K562 (cell line): ENCODE measurements around the gene IRX3. TPM values are rescaled to one million over a fixed set of nuclear protein-coding genes. Genes with fewer than 3 reads are reported as not detected.

Experiments
- ATAC-seq: fragments of 200-7000 bp; cut with Tn5 transposase; 3 replicates; pipeline ENCODE4 v1.9.1; 2020; ENCODE audit warnings: moderate library complexity
- BruUV-seq: library from RNA; stranded (reverse); fragments of 400-500 nt; replicated peaks from 2 replicates; lab custom pipeline; 2021; lab: Mats Ljungman, UMichigan
- CTCF ChIA-PET: fragments of 300-600 bp; formaldehyde crosslinking; extraction: SDS; loops from one replicate; lab custom pipeline; 2021; ENCODE audit warnings: low intra/inter-chr PET ratio; lab: Yijun Ruan, JAX
- POLR2A ChIA-PET: fragments of 300-600, 350-650 bp; sonication (Branson Sonifier 250); formaldehyde crosslinking; extraction: SDS; loops from one replicate; lab custom pipeline; 2021; ENCODE audit warnings: antibody characterized with exemption, inconsistent platforms; lab: Yijun Ruan, JAX
- DNase-seq, 4 experiments: peaks; one replicate each; pipeline versions ENCODE4 v3.0.0 to v3.0.0-alpha.2; 2011 to 2018; ENCODE audit warnings: low spot score in 3 of 4, mixed read lengths in 3 of 4; ENCODE audit errors: extremely low read depth in 1 of 4
- FAIRE-seq: peaks from 2 replicates; lab custom pipeline; 2011; peaks lifted over from hg19 to GRCh38; lab: Jason Lieb, UNC
- H2AFZ ChIP-seq: 2 replicates; pipeline ENCODE4 v1.6.0; 2011; ENCODE audit warnings: low read depth, low read length, control low read depth, inconsistent platforms
- H3K27ac ChIP-seq: fragments of 200-600 bp; 3 replicates; pipeline ENCODE4 v1.8.0; 2011; ENCODE audit warnings: low read depth, mild to moderate bottlenecking, control low read depth, inconsistent platforms, low read length, moderate library complexity, mixed read lengths; ENCODE audit errors: extremely low read depth
- H3K27me3 ChIP-seq, 2 experiments: fragments of 300-600 bp in 1 of 2; 2 replicates in 1 of 2; 3 replicates in 1 of 2; pipeline versions ENCODE4 v1.6.0 to v1.8.0; 2011; ENCODE audit warnings: inconsistent platforms in 2 of 2, low read length in 2 of 2, mild to moderate bottlenecking in 1 of 2, mixed read lengths in 1 of 2, moderate library complexity in 1 of 2; ENCODE audit not compliant: control insufficient read depth in 2 of 2, insufficient read depth in 2 of 2
- H3K36me3 ChIP-seq: fragments of 300-600 bp; 3 replicates; pipeline ENCODE4 v1.8.0; 2011; ENCODE audit warnings: mild to moderate bottlenecking, low read length, inconsistent platforms; ENCODE audit not compliant: control insufficient read depth, insufficient read depth
- H3K4me1 ChIP-seq, 2 experiments: fragments of 200-600 bp in 1 of 2; replicated peaks in 1 of 2; 2 replicates in 1 of 2; 3 replicates in 1 of 2; pipeline versions ENCODE4 v1.5.1 to v1.8.0; 2011; ENCODE audit warnings: inconsistent platforms in 2 of 2, low read length in 2 of 2, mild to moderate bottlenecking in 1 of 2, mixed read lengths in 1 of 2, moderate library complexity in 1 of 2; ENCODE audit not compliant: control insufficient read depth in 2 of 2, insufficient read depth in 2 of 2
- H3K4me2 ChIP-seq: 2 replicates; pipeline ENCODE4 v1.6.1; 2011; ENCODE audit warnings: low read length, control low read depth, inconsistent platforms, mixed read lengths; ENCODE audit not compliant: insufficient read depth
- H3K4me3 ChIP-seq: fragments of 200-600 bp; sonication (generic), shearing (Covaris generic); 2 replicates; pipeline ENCODE4 v1.5.1; 2016; ENCODE audit warnings: control low read depth, inconsistent platforms
- H3K79me2 ChIP-seq: fragments of 200-600 bp; 3 replicates; pipeline ENCODE4 v1.8.0; 2011; ENCODE audit warnings: low read length, inconsistent platforms; ENCODE audit not compliant: control insufficient read depth, insufficient read depth
- H3K9ac ChIP-seq, 2 experiments: 2 replicates each; pipeline versions ENCODE4 v1.6.0 to v1.6.1; 2011; ENCODE audit warnings: low read depth in 2 of 2, low read length in 2 of 2, control low read depth in 1 of 2, inconsistent platforms in 1 of 2, mild to moderate bottlenecking in 1 of 2, mixed read lengths in 1 of 2; ENCODE audit not compliant: insufficient read depth in 1 of 2
- H3K9me1 ChIP-seq: one replicate; pipeline ENCODE4 v1.6.0; 2011; ENCODE audit warnings: inconsistent platforms, mild to moderate bottlenecking, low read length, moderate library complexity; ENCODE audit not compliant: control insufficient read depth, insufficient read depth
- H3K9me3 ChIP-seq: replicated peaks from 2 replicates; pipeline ENCODE4 v1.5.1; 2011; ENCODE audit warnings: low read depth, low read length, inconsistent platforms; ENCODE audit not compliant: control insufficient read depth, insufficient read depth
- H4K20me1 ChIP-seq: replicated peaks from 2 replicates; pipeline ENCODE4 v1.6.1; 2011; ENCODE audit warnings: low read length, inconsistent platforms, mixed read lengths; ENCODE audit not compliant: control insufficient read depth, insufficient read depth
- ETV6 ChIP-seq, 3 experiments: fragments of 150-350 bp in 1 of 3; sonication (generic) in 1 of 3; formaldehyde crosslinking in 1 of 3; IDR thresholded peaks; 2 replicates each; pipeline versions ENCODE4 v1.6.1 to v1.8.0; 2014 to 2022; ENCODE audit warnings: borderline replicate concordance in 2 of 3, low read depth in 2 of 3, antibody characterized with exemption in 1 of 3, low read length in 1 of 3, mild to moderate bottlenecking in 1 of 3, missing genetic modification reagents in 1 of 3
- FOXJ3 ChIP-seq: sonication (generic); formaldehyde crosslinking; IDR thresholded peaks from 2 replicates; pipeline ENCODE4 v1.4.0; 2020; ENCODE audit warnings: mild to moderate bottlenecking, missing genetic modification reagents
- MEIS2 ChIP-seq: fragments of 450-650 bp; IDR thresholded peaks from 2 replicates; pipeline ENCODE4 v1.6.1; 2014; ENCODE audit warnings: mild to moderate bottlenecking; ENCODE audit not compliant: partially characterized antibody
- OTX1 ChIP-seq: fragments of 450-650 bp; formaldehyde crosslinking; IDR thresholded peaks from 2 replicates; pipeline ENCODE4 v1.4.0; 2022; ENCODE audit warnings: mild to moderate bottlenecking
- RFX5 ChIP-seq: IDR thresholded peaks from 2 replicates; pipeline ENCODE4 v1.6.1; 2011; ENCODE audit warnings: low read depth, mild to moderate bottlenecking, improper control_type of control experiment, low read length
- ZC3H11A ChIP-seq: IDR thresholded peaks from 2 replicates; pipeline ENCODE4 v1.6.1; 2012; ENCODE audit warnings: low read depth, low read length, improper control_type of control experiment
- ZNF316 ChIP-seq: fragments of 450-650 bp; IDR thresholded peaks from 2 replicates; pipeline ENCODE4 v1.6.1; 2016
- WGBS: fragments of 100-300 bp; shearing (Covaris generic); methylation state at CpG from one replicate; pipeline ENCODE4 v1.1.6; 2016; ENCODE audit warnings: low coverage, mixed read lengths; ENCODE audit not compliant: insufficient coverage; ENCODE audit errors: missing lambda C conversion rate; 5-methylcytosine and 5-hydroxymethylcytosine counted together
- in situ Hi-C: fragments of 300-500 bp; cut with MboI; formaldehyde crosslinking; loops from 4 replicates; pipeline ENCODE4 v1.15.0; 2018; ENCODE audit warnings: inconsistent platforms, mixed read lengths
- intact Hi-C: fragments of 100-400 bp; cut with micrococcal nuclease; formaldehyde crosslinking; loops from 2 replicates; pipeline ENCODE4 v1.14.2; 2022
- polyA plus RNA-seq, 8 experiments: library from polyadenylated mRNA; depleted of rRNA in 4 of 8; stranded (reverse) in 5 of 8; unstranded in 3 of 8; fragments of >200 nt; fragmentation: Nextera tagmentation in 2 of 8; fragmentation: Illumina TruSeq in 1 of 8; extraction: Ambion mirVana in 2 of 8; extraction: Trizol in 1 of 8; gene quantifications; 2 replicates each; pipeline versions ENCODE4 v1.2.1 to v1.2.3, GENCODE V29; 2011 to 2014; ENCODE audit warnings: inconsistent platforms in 1 of 8, missing spikeins in 1 of 8
- total RNA-seq, 7 experiments: library from RNA; depleted of rRNA in 6 of 7; stranded (reverse); fragments of >200 nt in 6 of 7; fragmentation: Illumina TruSeq in 2 of 7; extraction: Trizol in 2 of 7; gene quantifications; 2 replicates each; pipeline versions ENCODE4 v1.2.1 to v1.2.3, GENCODE V29; 2011 to 2021; ENCODE audit warnings: low replicate concordance in 1 of 7

The IRX3 gene
- total and polyA plus RNA-seq, 9 of the 15 experiments (the other 6 are each of a cell fraction or from before 2014, with no cell fraction given) = not detected

DNA sequence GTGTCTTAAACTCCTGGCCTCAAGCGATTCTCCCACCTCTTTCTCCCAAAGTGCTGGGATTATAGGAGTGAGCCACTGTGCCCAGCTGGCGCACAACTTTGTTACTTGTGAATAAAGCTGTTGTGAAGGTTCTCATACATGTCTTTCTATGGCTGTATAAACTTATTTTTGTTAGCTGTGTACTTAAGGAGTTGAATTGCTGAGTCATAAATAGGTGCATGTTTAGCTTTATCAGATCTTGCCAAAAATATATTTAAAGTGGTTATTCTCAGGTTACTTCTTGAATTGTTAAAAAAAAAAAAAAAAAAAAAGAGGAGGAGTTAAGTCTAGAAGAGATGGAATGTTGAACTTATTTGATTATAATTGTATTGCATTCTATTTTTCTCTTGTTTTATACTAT is 47.6 kb upstream of the IRX3 start (continued):
- no peak for TF ChIP-seq RFX5
- no peak for TF ChIP-seq ZC3H11A
- no peak for TF ChIP-seq MEIS2
- TF ChIP-seq ZNF316 = 0 out of 2 replicates have a peak, but pooled peaks have one; percentile 21
- TF ChIP-seq FOXJ3 (CRISPR knock-in tag) = no peak

DNA sequence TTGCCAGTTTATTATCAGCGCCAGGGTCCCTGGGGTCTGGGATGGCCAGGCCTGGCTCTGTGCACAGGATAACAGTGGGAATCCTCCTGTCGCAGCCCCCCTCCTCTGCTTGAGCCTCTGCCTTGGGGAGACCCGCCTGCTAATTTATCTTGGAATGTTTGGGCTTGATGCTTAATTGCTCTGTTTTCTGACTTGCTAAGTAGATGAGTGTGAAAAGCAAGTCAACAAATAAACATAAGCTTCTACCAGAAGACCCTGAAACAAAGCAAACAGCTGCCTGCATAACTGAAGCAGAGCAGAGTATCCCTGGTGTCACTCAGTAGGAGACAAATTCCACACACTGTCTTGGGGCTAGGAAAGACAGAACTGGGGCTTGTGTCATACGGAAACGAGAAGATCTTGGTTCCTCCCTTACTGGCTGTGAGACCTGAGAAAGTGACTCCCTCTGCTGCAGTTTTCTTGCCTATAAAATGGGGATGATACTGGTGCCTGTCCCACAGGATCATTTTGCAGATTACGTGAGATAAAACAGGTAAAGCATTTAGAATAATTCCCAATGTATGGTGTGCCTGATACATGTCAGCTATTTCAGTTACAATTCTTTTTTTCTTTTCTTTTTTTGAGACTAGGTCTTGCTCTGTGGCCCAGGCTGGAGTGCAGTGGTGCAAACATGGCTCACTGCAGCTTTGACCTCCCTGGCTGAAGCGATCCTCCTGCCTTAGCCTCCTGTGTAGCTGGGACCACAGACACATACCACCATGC is 44.8 kb upstream of the IRX3 start:
- Histone ChIP-seq H3K27ac (no peak overlapping the region), H3K27me3 (peaks cover 0 to 23% of the 10 kb centered on the region in 2 experiments; a peak in 2 of 5 replicates), H3K9me1 (no peaks in the 10 kb centered on the region), H3K9me3 (no peaks in the 10 kb centered on the region), H3K4me3 (no peak overlapping the region), H3K4me2 (no peak overlapping the region), H3K79me2 (no peaks in the 10 kb centered on the region), H3K36me3 (no peaks in the 10 kb centered on the region), H3K4me1 (no peaks in the 10 kb centered on the region), H3K9ac (no peak overlapping the region), H4K20me1 (no peaks in the 10 kb centered on the region), H2AFZ (no peak overlapping the region)
- DNase-seq (no peak), ATAC-seq (no peak), FAIRE-seq (no peak)
- ChIA-PET CTCF (no interaction called here), POLR2A (interaction anchor here (0.6 kb wide), 2 partner anchors 215 to 384 kb away, joined by 3 read pairs; no protein-coding TSS in a partner anchor)
- intact Hi-C loops (no loop called here), in situ Hi-C loops (no loop called here)
- no TSS peak for BruUV-seq
- no peak for TF ChIP-seq OTX1 (CRISPR knock-in tag)
- TF ChIP-seq ETV6 (IDR thresholded peaks at IDR 0.05; ENCODE audit: borderline replicate concordance in 1 of 2, low read depth in 2 of 2, low read length in 1 of 2) = no peak
- TF ChIP-seq ETV6 (CRISPR knock-in tag; IDR thresholded peaks at IDR 0.05; ENCODE audit: borderline replicate concordance) = no peak
- WGBS = 0% methylated on average over 6 of the region's 7 CpGs
